Measurements from ENCODE around the gene EML5. TPM values are rescaled to one million over a fixed set of nuclear protein-coding genes. Genes with fewer than 3 reads are reported as not detected.
A peak's percentile ranks its signal among the peaks of the same experiment; 100 is the strongest.

EML5 gene
- polyA plus RNA-seq, 3 donors: not detected

DNA sequence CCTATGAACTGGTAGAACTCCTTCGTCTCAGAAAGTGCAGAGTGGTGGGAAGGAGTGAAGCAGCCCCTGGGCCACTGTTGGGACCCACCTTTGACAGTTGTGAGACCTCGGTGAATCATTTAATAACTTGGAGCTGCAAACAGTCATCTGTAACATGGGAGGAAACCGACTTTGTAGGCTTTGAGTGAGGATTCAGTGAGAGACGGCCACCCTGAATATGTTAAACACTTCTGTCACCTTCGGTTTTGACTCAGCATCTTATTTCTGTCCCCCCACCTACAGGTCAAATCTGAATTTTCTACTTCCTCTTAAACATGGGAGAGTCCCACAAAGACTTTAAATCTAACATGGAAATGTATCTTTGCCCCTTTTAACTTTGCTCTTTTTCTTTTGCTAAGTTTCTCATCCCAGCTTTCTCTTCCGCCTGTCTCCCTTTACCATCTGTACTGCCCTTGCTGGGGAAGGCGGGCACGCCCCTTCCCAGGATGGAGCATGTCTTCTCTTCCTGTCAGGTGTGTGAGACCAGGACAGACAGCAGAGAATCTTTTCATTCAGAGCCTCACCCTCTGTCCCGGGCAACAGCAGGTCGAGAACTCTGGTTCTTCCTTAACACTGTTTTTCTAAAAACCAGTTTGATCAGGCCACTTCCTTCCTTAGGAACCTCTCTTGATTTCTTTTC, 192.9 kb downstream of the EML5 start:
- Histone ChIP-seq H3K9me3 (replicated peaks in 1 of 2; ENCODE audit: control insufficient read depth in 1 of 2, insufficient read depth in 1 of 2, low read length in 2 of 2) (no peaks in the 10 kb centered on the region), H4K20me1 (ENCODE audit: insufficient read depth, low read length) (no peaks in the 10 kb centered on the region), H3K4me2 (replicated peaks; ENCODE audit: extremely low read depth, low read length, poor library complexity, severe bottlenecking) (no peak overlapping the region), H3K4me1 (ENCODE audit: control insufficient read depth in 1 of 2, insufficient read depth in 2 of 2, low read length in 2 of 2) (no peaks in the 10 kb centered on the region), H3K27ac (ENCODE audit: low read depth in 1 of 2, low read length in 2 of 2) (no peak overlapping the region), H3K79me2 (ENCODE audit: insufficient read depth, low read length) (no peaks in the 10 kb centered on the region), H3K9ac (ENCODE audit: insufficient read depth, low read length, poor library complexity, severe bottlenecking) (no peak overlapping the region), H3K4me3 (replicated peaks in 1 of 3; ENCODE audit: low read depth in 2 of 3, low read length in 3 of 3) (no peak overlapping the region), H3K36me3 (replicated peaks in 1 of 2; ENCODE audit: control insufficient read depth in 1 of 2, insufficient read depth in 2 of 2, low read length in 2 of 2) (peaks cover 64 to 99% of the 10 kb centered on the region in 2 donors), H2AFZ (ENCODE audit: insufficient read depth, low read depth, low read length, poor library complexity, severe bottlenecking) (no peak overlapping the region), H3K27me3 (ENCODE audit: control insufficient read depth in 2 of 2, insufficient read depth in 2 of 2, low read length in 2 of 2) (no peaks in the 10 kb centered on the region)
- TF ChIP-seq CTCF (IDR thresholded peaks at IDR 0.05): no peak
- Mint-ChIP-seq H3K36me3 (peaks cover 78 to 86% of the 10 kb centered on the region in 2 donors), H3K4me1 (peaks cover 3% of the 10 kb centered on the region), H3K4me3 (no peak overlapping the region), H3K27me3 (ENCODE audit: low read depth in 3 of 3) (no peaks in the 10 kb centered on the region), H3K9me3 (no peaks in the 10 kb centered on the region), H3K27ac (peak overlapping the region in 4 of 7 donors; percentile 3 to 44 (median 18))
- WGBS (ENCODE audit: insufficient coverage): 95% methylated on average over 6 of the region's 10 CpGs
- intact Hi-C loops (cut with micrococcal nuclease): no loop called here
- DNase-seq: no peak

DNA sequence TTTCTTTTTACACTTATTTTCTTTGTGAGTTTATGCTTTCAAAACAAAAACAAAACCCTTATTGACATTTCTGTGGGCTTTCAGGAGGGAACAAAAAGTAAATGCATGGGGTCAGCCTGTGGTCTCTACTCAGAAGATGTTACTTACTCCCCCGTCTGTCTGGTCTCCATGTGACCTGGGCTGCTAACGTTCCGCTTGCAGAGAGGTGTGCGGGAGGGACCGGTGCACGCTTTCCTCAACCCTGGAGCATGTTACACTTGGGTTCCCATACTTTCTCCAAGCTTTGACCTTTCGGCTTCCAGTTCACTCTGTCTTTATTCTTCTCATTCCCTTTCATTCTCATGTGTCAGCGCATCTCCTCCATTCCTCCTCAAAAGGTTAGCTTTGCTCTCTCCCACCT, 193.4 kb downstream of the EML5 start:
- peaks cover 75 to 83% of the 10 kb centered on the region in 2 donors for H3K36me3 Mint-ChIP-seq
- WGBS (ENCODE audit: insufficient coverage): 97% methylated on average over 8 of the region's 8 CpGs
- H3K27me3 Mint-ChIP-seq (ENCODE audit: low read depth in 3 of 3): no peaks in the 10 kb centered on the region
- no peaks in the 10 kb centered on the region for H3K9me3 ChIP-seq (replicated peaks in 1 of 2; ENCODE audit: control insufficient read depth in 1 of 2, insufficient read depth in 1 of 2, low read length in 2 of 2)
- H3K4me1 ChIP-seq (ENCODE audit: control insufficient read depth in 1 of 2, insufficient read depth in 2 of 2, low read length in 2 of 2): no peaks in the 10 kb centered on the region
- intact Hi-C loops (cut with micrococcal nuclease): no loop called here
- H3K36me3 ChIP-seq (replicated peaks in 1 of 2; ENCODE audit: control insufficient read depth in 1 of 2, insufficient read depth in 2 of 2, low read length in 2 of 2): peaks cover 63 to 99% of the 10 kb centered on the region in 2 donors
- no peak overlapping the region for H3K4me3 ChIP-seq (replicated peaks in 1 of 3; ENCODE audit: low read depth in 2 of 3, low read length in 3 of 3)
- H3K4me2 ChIP-seq (replicated peaks; ENCODE audit: extremely low read depth, low read length, poor library complexity, severe bottlenecking): no peak overlapping the region
- H3K27ac Mint-ChIP-seq: peak overlapping the region in 3 of 7 donors; percentile 3 to 44 (median 30)
- peaks cover 3% of the 10 kb centered on the region for H3K4me1 Mint-ChIP-seq
- no peak overlapping the region for H3K27ac ChIP-seq (ENCODE audit: low read depth in 1 of 2, low read length in 2 of 2)
- no peak overlapping the region for H3K9ac ChIP-seq (ENCODE audit: insufficient read depth, low read length, poor library complexity, severe bottlenecking)
- no peaks in the 10 kb centered on the region for H3K9me3 Mint-ChIP-seq
- no peaks in the 10 kb centered on the region for H3K27me3 ChIP-seq (ENCODE audit: control insufficient read depth in 2 of 2, insufficient read depth in 2 of 2, low read length in 2 of 2)
- H4K20me1 ChIP-seq (ENCODE audit: insufficient read depth, low read length): no peaks in the 10 kb centered on the region
- DNase-seq: no peak
- no peak overlapping the region for H3K4me3 Mint-ChIP-seq
- TF ChIP-seq CTCF (IDR thresholded peaks at IDR 0.05): no peak
- no peaks in the 10 kb centered on the region for H3K79me2 ChIP-seq (ENCODE audit: insufficient read depth, low read length)
- H2AFZ ChIP-seq (ENCODE audit: insufficient read depth, low read depth, low read length, poor library complexity, severe bottlenecking): no peak overlapping the region
